ENCODE results near the gene SMAP1.
"Not testable (repeated sequence)": the region's sequence is repeated elsewhere in the genome, so short reads cannot be mapped to it uniquely, and the experiment has no call there.

SMAP1 gene

DNA sequence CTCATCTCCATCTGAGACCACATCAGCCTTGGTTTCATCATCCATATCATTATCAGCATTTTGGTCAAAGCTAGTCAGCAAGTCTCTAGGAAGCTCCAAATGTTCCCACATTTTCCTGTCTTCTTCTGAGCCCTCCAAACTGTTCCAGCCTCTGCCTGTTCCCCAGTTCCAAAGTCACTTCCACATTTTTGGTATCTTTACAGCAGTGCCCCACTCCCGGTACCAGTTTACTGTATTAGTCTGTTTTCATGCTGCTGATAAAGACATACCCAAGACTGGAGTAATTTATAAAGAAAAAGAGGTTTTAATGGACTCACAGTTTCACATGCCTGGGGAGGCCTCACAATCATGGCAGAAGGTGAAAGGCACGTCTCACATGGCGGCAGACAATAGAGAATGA is 74.8 kb downstream of the SMAP1 start:
- DNase-seq, result not testable (repeated sequence)

DNA sequence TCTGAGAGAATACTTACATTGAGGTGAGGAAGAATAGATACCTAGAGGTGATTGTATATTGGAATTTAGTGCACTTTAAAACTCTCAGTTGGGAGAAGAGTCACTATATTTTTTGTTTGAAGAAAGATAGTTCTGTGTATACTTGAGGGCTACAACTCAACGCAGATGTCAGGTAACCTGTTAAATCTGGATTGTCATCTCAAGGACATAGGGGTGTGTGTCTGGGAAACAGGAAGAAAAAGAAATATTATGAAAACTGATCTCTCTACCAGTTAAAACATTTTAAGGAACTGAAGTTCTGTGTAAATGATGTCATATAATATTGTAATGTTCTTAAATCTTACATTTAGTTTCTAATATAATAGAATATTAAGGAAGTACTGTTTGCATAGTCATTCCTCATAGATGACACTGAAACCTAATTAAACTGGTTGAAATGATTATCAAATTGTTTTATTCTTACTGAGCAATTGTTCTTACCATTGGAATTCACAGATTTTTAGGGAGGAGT is 86.2 kb downstream of the SMAP1 start:
- no peak for DNase-seq

DNA sequence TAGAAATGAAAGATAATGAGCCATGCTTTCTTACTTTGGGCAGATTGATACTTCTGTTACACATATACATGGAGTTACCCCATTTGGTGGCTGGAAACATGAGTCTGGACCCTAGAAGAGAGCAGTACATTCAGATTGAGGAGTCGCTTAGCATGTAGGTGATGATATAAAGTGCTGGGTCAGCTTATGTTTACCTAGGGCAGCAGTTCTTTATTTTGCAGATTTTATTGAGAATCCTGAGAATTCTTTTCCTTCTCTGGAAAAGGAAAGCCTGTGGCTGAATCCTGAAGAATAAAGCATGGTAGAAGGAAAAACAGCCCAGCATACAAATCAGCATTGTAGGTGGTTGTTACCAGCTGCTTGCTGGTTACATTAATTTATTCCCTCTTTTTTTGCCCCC is 91.2 kb downstream of the SMAP1 start:
- DNase-seq, result no peak

DNA sequence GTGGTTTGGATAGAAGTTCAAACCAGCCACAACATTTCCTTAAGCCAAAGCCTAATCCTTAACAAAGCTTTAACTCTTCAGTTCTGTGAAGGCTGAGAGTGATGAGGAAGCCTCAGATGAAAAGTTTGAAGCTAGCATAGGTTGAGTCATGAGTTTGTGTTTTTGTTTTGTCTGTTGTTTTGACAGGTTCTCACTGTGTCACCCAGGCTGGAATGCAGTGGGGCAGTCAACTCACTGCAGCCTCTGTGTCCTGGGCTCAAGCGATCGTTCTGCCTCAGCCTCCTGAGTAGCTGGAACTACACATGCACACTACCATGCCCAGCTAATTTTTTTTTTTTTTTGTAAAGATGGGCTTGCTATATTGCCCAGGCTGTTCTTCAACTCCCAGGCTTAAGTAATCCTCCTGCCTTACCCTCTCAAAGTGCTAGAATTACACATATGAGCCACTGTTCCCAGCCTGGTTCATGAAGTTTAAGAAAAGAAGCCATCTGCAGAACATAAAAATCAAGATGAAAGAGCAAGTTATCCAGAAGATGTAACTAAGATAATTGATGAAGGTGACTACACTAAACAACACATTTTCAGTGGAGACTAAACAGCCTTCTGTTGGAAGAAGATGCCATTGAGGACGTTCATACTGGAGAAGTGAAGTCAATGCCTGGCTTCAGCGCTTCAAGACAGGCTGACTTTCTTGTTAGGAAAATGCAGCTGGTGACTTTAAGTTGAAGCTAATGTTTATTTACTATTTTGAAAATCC is 96.2 kb downstream of the SMAP1 start:
- DNase-seq, result no peak

DNA sequence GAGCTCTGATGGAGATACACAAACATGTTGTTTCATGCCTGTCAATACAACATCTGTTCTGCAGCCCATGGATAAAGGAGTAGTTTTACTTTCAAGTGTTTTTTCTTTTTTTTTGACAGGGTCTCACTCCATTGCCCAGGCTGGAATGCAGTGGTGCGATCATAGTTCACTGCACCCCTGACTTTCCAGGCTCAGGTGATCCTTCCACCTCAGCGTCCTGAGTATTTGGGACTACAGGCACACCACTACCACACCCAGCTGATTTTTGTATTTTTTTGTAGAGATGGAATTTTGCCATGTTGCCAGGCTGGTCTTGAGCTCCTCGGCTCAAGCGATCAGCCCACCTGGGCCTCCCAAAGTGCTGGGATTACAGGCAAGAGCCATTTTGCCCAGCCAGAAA is 97.0 kb downstream of the SMAP1 start:
- DNase-seq, result no peak

DNA sequence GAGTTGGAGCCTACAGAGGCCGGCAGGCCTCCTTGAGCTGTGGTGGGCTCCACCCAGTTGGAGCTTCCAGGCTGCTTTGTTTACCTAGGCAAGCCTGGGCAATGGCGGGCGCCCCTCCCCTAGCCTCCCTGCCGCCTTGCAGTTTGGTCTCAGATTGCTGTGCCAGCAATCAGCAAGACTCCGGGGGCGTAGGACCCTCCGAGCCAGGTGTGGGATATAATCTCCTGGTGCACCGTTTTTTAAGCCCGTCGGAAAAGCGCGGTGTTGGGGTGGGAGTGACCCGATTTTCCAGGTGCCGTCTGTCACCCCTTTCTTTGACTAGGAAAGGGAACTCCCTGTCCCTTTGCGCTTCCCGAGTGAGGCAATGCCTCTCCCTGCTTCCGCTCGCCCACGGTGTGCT is 103.7 kb downstream of the SMAP1 start:
- DNase-seq, result not testable (repeated sequence)

DNA sequence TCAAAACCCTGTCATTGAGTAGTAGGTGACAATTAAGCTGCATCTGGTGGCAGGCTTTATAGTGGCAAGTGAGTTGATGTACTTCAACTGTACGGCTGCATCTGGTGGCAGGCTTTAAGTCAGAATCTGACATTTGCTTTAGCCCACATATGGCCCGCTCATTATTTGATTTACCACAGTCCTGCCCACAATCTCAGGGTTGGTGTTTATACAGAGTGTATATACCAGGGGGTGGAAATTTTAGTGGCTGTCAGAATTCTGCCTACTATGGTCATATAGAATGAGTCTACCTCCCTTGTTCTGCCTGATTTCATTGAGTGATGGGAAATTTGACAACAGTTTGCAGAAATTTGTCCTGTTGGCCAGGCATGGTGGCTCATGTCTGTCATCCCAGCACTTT is 112.3 kb downstream of the SMAP1 start:
- no peak for DNase-seq

DNA sequence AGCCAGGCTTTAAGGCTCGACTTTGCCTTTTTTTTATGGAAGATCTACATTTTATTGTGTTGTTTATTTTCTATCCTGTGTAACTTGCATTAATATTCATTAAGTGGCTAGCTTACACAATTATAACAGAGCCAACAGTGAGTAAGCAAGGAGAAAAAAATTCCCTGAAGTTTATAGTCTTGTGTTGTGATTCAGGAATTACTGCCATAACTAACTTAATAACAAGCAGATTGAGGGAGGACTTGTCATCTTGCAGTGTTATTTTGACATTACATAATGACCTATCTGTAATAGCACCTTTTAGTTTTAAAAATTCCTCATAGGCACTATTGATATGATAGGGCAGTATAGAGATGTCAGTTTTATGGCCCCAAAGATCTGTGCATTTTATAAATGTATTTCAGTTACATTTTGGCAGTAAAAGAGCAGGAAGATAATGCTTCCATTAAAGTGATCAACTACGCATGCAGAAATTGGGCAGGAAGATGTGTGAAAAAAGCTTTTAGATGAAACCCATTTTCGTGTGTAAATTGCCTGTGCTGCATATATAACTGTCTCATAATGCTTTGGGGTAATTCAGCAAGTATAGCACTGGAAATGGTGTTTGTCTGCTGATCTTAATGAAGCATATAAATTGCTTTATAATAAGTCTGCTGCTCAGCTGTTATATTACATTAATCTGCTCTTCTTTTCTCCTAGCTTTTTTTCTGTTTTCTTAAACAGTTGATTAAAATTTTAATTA is 123.0 kb downstream of the SMAP1 start:
- no peak for DNase-seq

DNA sequence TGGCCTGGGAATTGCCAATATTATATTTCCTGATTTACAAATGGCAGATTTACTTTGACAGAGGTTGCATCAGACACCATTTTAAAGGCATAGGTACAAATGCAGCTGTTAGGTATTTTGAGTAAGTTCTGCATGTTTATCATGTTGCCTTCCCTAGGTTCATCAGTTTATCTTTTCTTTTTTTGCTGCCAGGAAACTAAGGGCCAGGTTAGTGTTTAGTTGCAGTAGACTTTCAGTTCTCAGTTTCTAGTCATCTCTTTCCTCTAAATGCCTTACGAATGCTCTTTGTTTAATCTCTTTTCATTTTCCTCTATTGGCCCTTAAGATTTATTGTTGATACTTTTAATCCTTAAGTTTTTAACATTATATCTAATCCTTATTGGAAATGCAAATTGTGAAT is 129.9 kb downstream of the SMAP1 start:
- no peak for DNase-seq

DNA sequence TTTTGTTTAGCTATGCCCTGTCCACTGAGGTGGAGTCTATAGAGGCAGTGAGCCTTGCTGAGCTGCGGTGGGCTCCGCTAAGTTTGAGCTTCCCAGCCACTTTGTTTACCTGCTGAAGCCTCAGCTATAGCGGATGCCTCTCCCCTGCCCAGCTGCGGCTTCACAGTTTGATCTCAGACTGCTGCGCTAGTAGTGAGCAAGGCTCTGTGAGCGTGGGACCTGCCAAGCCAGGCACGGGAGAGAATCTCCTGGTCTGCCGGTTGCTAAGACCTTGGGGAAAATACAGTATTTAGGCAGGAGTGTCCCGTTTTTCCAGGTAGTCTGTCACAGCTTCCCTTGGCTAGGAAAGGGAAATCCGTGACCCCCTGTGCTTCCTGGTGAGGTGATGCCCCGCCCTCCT is 138.4 kb downstream of the SMAP1 start:
- DNase-seq, result no peak

DNA sequence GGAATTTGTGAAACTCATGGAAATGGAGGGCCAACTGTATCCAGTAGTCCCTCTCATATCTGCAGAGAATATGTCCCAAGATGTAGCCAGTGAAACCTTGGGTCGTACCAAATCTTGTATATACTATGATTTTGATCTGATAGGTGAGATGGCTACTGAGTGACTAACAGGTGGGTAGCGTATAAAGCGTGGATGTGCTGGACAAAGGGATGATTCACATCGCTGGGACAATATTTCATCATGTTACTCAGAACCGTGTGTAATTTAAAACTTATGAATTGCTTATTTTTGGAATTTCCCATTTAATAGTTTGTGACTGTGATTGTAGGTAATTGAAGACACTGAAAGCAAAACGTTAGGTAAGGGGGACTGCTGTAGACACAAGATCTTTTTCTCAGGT is 144.1 kb downstream of the SMAP1 start:
- DNase-seq, result no peak

DNA sequence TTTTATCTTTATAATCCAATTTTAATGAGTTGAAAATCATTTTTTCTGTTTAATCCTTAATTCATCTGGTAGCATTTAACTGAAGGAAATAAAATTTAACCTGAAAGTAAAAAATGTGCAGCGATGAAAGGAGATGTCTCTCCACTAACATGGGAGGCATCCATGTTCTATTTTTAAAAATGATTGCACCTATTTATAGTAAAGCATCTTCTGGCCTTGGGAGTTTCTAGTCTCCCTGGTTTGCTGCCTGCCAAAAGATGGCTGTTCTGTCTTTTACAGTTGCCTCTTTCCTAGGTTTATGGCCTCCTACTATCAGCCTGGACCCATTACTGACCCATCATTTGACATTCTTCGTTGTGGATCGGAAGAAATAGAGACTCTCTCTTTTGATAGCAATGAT is 146.2 kb downstream of the SMAP1 start:
- no peak for DNase-seq

DNA sequence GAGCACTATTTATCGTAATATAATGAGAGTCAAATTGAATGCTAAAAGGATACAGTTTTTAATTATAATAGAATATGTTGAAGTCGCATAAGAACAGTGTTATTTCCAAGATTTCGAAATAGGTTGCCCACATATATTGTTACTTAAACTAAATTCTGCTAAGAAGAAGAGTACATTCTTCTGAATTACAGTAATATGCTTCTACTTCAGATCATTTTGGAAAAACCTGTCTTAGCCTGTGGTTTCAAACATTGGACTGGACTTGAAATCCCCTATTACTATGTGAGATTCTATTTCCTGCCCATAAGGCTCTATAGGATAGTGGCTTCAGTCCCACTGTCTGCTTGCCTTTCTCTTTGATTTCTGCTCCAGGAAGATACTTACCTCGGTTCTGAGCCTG is 152.0 kb downstream of the SMAP1 start:
- no peak for DNase-seq

DNA sequence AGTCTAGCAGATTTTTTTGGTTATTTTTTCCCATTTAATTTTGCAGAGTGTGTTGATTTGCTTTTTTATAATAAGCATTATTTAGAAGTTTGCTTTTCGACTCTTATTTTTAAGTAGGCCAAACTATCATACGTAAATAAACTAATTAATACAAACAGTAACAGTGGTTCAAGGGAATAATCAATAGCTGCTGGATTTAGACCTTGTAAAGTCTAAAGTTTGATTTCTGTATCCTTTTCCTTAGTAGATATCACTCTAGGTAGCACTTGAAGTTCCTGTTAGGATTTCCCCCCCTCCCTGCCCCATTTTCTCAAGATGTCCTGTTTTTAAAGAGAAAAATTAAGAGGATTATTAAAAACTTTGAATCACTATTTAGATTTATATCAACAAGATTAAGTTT is 153.1 kb downstream of the SMAP1 start:
- DNase-seq, result no peak

DNA sequence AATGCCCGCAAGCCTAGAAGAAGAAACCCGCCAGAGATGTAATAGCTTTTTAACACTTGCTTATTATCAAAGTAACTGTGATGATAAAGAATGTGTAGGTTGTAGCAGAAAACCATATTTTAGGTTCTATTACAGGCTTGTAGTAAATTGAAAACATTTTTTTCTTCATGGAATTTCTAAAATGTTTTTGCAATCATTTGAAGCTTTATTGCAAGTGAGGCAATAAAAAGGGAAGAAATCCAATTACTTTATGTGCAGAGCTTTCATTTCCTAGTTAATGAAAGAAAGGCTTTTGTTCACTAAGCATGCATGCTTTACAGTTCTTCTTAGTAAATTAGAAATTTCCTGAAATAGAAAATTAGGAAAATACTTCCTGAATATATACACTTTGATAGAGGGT is 154.1 kb downstream of the SMAP1 start:
- no peak for DNase-seq

DNA sequence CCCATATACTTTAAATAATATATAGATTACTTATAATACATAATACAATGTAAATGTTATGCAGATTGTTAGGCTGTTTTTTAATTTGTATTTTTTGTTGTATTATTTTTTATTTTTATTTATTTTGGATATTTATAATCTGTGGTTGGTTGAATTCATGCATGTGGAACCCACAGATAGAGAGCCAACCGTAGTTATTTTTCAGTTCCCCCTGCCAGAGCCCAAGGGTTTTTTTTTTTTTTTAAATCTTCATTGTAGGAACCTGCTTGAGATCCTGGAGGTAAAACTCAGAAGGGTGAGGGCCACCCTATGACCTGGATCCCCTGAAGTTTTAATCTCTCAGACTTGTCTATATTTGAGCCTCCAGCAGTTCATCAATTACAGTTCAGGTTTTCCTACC is 156.0 kb downstream of the SMAP1 start:
- DNase-seq, result no peak

DNA sequence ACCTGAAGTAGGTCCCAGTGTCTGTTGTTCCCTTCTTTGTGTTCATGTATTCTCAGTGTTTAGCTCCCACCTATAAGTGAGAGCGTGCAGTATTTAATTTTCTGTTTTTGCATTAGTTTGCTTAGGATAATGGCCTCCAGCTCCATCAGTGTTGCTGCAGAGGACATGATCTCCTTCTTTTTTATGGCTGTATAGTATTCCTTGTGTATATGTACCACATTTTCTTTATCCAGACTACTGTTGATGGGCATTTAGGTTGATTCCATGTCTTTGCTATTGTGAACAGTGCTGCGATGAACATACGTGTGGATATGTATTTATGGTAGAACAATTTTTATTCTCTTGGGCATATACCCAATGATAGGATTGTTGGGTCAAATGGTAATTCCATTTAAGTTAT is 163.7 kb downstream of the SMAP1 start:
- DNase-seq, result no peak

DNA sequence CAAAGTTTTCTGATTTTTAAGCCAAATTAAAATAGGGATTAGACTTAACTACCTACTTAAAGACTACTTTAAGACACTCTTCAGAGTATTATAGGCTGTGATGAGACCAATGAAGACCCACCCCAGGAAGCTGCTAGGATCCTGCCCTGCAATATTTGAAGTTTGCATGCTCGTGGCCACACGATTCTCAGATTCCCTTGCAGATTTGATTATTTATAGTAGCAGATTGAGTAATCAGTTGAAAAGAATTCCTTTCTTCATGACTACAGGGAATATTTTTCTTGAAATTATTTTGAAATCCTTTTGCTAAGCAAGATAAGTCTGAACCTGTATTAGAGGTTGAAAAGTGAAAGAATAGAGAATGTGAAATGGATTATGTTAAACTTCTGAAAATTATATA is 166.8 kb downstream of the SMAP1 start:
- DNase-seq, result no peak

DNA sequence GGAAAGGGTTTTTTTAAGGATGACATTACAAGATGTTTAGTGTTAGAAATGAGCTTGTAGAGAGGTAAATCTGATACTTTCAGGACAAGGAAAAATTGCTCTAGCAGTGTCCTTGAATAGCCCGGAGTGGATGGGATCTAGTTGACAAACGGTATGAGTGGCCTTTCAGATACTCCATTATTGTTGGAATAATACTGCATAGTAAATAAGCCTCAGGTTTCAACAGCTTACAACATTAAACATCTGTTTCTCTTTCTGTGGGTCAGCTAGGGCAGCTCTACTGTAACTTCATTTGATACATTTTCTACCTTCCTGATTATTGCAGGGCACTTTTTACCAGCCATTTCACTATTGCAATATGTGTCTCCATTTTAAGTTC is 171.2 kb downstream of the SMAP1 start:
- no peak for DNase-seq

DNA sequence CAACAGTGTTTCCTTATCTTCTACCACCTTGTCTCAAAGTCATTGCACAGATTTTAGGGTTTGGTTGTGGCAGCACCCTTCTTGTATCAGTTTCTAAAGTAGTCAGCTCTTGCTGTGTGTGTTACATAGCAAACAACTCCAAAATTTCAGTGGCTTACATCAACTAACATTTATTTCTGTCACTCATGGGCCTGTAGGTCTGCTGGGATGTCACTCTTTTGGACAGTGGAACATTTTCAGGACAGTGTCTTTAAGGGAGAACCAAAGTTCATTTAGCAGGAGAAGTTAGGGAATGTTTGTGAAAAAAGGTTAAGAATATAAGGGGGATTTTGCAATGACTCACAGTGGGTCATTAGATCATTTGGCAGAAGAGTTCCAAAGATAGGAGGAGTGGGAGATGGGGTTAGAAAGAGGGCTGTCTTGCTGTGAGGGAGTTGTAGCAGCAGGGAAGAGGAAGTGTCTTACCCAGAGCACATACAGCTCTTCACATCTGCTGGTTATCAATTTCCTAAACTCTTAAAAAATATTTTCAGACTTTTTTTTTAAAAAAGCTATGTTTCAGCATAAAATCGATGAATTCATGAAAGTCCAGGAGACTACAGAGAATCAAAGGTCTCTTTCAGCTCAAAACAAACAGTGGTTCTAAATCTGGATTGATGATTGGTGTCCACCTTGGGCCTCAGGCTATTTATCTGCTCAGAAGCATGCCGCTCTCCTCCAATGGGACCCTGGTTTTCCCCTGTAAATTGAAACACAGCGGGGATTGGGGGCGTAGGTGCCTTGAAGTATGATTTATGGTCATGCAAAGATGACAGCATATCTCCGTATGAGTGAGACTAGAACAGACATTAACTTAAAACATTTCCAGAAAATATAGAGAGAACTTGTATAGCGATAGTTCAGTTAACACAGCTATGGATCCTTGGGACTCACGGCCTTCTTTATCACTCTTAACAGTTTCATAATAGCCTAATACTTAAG is 171.9 kb downstream of the SMAP1 start:
- no peak for DNase-seq

DNA sequence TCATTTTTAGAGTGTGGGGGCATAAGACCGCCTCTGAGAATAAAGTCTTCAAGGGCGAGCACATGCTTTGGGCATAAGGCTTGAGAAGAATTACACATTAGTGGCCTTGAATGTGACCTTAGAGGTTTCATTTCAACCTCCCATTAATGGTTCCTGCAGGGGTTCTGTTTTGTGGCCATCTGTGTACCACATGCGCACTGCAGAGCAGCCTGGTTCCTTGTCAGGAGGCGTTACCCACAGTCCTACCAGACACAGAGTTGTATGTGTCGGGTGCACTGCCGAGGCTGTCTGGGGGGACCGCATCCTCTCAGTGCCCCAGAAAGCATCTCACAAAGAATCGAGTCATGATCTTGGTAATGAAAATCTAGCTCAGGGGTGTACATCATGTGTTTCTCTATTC is 173.4 kb downstream of the SMAP1 start:
- no peak for DNase-seq

DNA sequence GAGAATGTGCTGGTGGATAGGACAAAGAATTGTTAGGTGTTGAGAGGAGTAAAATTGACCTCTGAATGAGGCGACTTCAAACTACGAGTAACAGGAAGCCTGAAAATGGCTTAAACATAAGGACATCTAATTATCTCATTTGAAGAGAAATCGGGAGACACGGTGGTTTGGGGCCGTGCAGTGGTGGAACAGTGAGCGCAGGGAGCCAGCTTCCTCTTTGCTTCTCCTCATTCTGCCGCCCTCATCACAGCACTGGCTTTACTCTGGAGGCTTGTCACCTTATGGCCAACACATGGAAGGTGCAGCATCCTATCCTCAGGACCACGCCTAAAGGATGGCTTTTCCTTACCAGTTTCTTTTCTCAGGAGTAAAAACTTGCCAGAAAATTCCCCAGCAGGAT is 174.9 kb downstream of the SMAP1 start:
- DNase-seq, result no peak

DNA sequence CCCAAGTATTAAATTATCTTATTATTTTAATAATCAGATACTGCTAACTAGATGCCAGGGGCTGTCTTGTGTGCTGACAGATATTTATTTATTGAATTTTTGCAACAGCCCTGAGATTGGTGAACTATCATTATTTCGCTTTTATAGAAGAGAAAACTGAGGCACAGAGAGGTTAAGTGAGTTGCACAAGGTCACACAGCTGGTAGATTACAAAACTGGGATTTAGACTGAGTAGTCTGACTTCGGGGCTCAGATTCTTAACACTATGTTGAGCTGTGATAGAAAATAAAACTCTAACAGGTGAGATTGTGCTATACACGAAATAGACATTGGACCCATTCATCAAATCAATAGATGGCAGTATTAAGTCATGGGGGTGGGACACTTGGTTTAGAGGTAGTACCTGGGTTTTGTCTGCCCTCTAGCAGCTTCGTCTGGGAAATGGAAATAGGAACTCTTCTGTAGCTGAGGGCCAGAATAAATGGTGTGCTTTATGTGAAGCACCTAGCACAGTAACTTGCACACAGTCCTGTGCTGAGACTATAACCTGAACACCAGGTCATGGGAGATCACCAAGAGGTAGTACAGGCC is 175.7 kb downstream of the SMAP1 start:
- no peak for DNase-seq

All from KG1 (cell line).